ENCODE data around the gene NMD3. TPM values are rescaled to one million over a fixed set of nuclear protein-coding genes. Genes with fewer than 3 reads are reported as not detected.

The NMD3 gene
- polyA plus RNA-seq, 3 donors = 16.8 to 30.0 (median 20.7) TPM

DNA sequence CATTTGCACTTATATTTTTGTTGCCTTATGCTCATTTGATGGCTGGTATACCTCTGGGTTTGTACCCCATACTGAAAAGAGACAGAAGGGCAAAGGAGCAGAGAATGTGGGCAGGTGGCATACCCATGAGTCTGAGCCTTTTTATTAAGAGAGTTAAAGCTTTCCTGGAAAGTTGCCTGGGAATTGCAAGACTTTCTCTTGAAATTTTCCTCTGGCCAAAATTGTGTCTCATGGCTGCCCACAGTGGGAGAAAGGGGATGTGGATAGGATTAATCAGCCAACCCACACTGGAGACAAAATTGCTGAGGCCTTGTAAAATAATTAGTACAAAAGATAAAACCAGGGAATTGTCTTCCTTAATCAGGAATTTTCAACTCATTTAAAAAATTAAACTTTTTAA, 8.2 kb upstream of the NMD3 start:
- Histone ChIP-seq H3K79me2 (ENCODE audit: insufficient read depth, low read length) (no peaks in the 10 kb centered on the region), H3K4me3 (replicated peaks in 1 of 3; ENCODE audit: low read depth in 2 of 3, low read length in 3 of 3) (no peak overlapping the region), H4K20me1 (ENCODE audit: insufficient read depth, low read length) (no peaks in the 10 kb centered on the region), H3K27me3 (ENCODE audit: control insufficient read depth in 2 of 2, insufficient read depth in 2 of 2, low read length in 2 of 2) (no peaks in the 10 kb centered on the region), H2AFZ (ENCODE audit: insufficient read depth, low read depth, low read length, poor library complexity, severe bottlenecking) (no peak overlapping the region), H3K27ac (ENCODE audit: low read depth in 1 of 2, low read length in 2 of 2) (no peak overlapping the region), H3K9me3 (replicated peaks in 1 of 2; ENCODE audit: control insufficient read depth in 1 of 2, insufficient read depth in 1 of 2, low read length in 2 of 2) (no peaks in the 10 kb centered on the region), H3K36me3 (replicated peaks in 1 of 2; ENCODE audit: control insufficient read depth in 1 of 2, insufficient read depth in 2 of 2, low read length in 2 of 2) (no peaks in the 10 kb centered on the region), H3K9ac (ENCODE audit: insufficient read depth, low read length, poor library complexity, severe bottlenecking) (no peak overlapping the region), H3K4me1 (ENCODE audit: control insufficient read depth in 1 of 2, insufficient read depth in 2 of 2, low read length in 2 of 2) (no peaks in the 10 kb centered on the region), H3K4me2 (replicated peaks; ENCODE audit: extremely low read depth, low read length, poor library complexity, severe bottlenecking) (no peak overlapping the region)
- no peaks in the 10 kb centered on the region for H3K36me3 Mint-ChIP-seq
- peaks cover 0 to 5% (median 4%) of the 10 kb centered on the region in 3 donors for H3K27me3 Mint-ChIP-seq (ENCODE audit: low read depth in 3 of 3)
- no peaks in the 10 kb centered on the region for H3K4me1 Mint-ChIP-seq
- TF ChIP-seq, protein P1, sequence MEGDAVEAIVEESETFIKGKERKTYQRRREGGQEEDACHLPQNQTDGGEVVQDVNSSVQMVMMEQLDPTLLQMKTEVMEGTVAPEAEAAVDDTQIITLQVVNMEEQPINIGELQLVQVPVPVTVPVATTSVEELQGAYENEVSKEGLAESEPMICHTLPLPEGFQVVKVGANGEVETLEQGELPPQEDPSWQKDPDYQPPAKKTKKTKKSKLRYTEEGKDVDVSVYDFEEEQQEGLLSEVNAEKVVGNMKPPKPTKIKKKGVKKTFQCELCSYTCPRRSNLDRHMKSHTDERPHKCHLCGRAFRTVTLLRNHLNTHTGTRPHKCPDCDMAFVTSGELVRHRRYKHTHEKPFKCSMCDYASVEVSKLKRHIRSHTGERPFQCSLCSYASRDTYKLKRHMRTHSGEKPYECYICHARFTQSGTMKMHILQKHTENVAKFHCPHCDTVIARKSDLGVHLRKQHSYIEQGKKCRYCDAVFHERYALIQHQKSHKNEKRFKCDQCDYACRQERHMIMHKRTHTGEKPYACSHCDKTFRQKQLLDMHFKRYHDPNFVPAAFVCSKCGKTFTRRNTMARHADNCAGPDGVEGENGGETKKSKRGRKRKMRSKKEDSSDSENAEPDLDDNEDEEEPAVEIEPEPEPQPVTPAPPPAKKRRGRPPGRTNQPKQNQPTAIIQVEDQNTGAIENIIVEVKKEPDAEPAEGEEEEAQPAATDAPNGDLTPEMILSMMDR (IDR thresholded peaks at IDR 0.05) = no peak
- peaks cover 0 to 2% (median 0%) of the 10 kb centered on the region in 7 donors for H3K9me3 Mint-ChIP-seq
- no peak overlapping the region for H3K4me3 Mint-ChIP-seq
- DNase-seq = no peak
- intact Hi-C loops (cut with micrococcal nuclease) = no loop called here
- H3K27ac Mint-ChIP-seq = no peak overlapping the region

DNA sequence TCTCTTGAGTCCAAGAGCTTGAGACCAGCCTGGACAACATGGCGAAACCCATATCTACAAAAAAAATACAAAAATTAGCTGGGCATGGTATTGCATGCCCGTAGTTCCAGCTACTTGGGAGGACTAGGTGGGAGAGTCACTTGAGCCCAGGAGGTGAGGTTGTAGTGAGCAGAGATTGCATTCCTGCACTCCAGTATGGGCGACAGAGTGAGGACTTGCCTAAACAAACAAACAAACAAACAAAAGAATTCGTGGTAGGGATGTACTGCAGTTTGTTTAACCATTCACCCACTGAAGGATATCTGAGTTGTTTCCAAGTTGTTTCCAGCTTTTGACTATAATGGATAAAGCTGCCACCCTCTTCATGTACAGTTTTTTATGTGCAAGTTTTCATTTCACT, 7.5 kb upstream of the NMD3 start:
- H3K36me3 ChIP-seq (replicated peaks in 1 of 2; ENCODE audit: control insufficient read depth in 1 of 2, insufficient read depth in 2 of 2, low read length in 2 of 2) = no peaks in the 10 kb centered on the region
- Mint-ChIP-seq H3K9me3 (peaks cover 0 to 2% (median 0%) of the 10 kb centered on the region in 7 donors), H3K27ac (peak overlapping the region in 1 of 7 donors; percentile 70), H3K4me3 (no peak overlapping the region), H3K36me3 (no peaks in the 10 kb centered on the region), H3K4me1 (no peaks in the 10 kb centered on the region), H3K27me3 (ENCODE audit: low read depth in 3 of 3) (peaks cover 0 to 5% (median 4%) of the 10 kb centered on the region in 3 donors)
- H3K4me3 ChIP-seq (replicated peaks in 1 of 3; ENCODE audit: low read depth in 2 of 3, low read length in 3 of 3) = no peak overlapping the region
- WGBS (ENCODE audit: insufficient coverage) = no CpG with 5 or more reads among the region's 4 CpGs
- H3K4me2 ChIP-seq (replicated peaks; ENCODE audit: extremely low read depth, low read length, poor library complexity, severe bottlenecking) = no peak overlapping the region
- no peaks in the 10 kb centered on the region for H3K27me3 ChIP-seq (ENCODE audit: control insufficient read depth in 2 of 2, insufficient read depth in 2 of 2, low read length in 2 of 2)
- no peaks in the 10 kb centered on the region for H3K9me3 ChIP-seq (replicated peaks in 1 of 2; ENCODE audit: control insufficient read depth in 1 of 2, insufficient read depth in 1 of 2, low read length in 2 of 2)
- intact Hi-C loops (cut with micrococcal nuclease) = no loop called here
- H3K27ac ChIP-seq (ENCODE audit: low read depth in 1 of 2, low read length in 2 of 2) = no peak overlapping the region
- no peaks in the 10 kb centered on the region for H3K79me2 ChIP-seq (ENCODE audit: insufficient read depth, low read length)
- no peak overlapping the region for H3K9ac ChIP-seq (ENCODE audit: insufficient read depth, low read length, poor library complexity, severe bottlenecking)
- DNase-seq = no peak
- no peaks in the 10 kb centered on the region for H3K4me1 ChIP-seq (ENCODE audit: control insufficient read depth in 1 of 2, insufficient read depth in 2 of 2, low read length in 2 of 2)
- H4K20me1 ChIP-seq (ENCODE audit: insufficient read depth, low read length) = no peaks in the 10 kb centered on the region
- TF ChIP-seq, protein P1 (IDR thresholded peaks at IDR 0.05) = no peak
- no peak overlapping the region for H2AFZ ChIP-seq (ENCODE audit: insufficient read depth, low read depth, low read length, poor library complexity, severe bottlenecking)

Measured in CD14-positive monocyte (primary cell).